ENCODE results near the gene SCUBE1. TPM values are rescaled to one million over a fixed set of nuclear protein-coding genes. Genes with fewer than 3 reads are reported as not detected.

SCUBE1 gene
- total and polyA plus RNA-seq, 10 of the 15 experiments (the other 5 are each of a cell fraction or from before 2014, with no cell fraction given): not detected

DNA sequence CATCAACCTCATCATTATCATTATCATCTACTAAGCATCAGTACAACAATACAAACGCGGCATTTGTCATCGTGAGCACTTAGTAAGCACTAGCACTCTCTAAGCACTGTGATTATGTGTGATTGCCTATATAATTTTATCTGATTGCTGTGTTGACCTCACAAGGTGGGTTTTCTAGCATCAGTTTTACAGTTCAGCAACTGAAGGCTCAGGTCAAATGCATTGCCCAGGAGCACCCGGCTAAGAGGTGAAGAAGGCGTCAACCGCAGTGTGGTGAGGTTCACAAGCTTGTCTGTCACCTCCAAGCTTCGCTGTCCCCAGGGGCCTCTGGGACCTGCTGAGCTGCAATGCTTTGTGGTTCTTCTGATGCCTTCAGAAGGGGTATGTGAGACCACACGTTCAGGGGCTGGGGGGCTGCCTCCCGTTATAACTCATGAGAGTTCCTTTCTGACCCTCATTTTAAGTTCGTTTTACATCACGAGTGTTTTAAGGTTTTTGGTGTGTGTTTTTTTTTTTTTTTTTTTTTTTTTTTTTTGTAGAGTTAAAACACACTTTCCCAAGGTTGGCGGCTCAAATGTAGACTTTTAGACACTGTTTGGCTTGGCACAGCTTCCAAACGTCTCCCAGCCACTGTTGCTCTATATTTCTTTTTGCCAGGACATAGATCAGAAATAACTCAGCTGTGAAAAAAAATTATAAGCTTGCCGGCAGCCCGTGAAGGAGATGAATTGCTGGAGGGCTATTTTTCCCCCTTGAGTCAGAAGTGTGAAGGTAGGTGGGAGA is 33.8 kb upstream of the SCUBE1 start (continued):
- peak; percentile 32; the same call in 1 of the 2 replicates for TF ChIP-seq BACH1 (IDR thresholded peaks at IDR 0.05; ENCODE audit: borderline replicate concordance)

DNA sequence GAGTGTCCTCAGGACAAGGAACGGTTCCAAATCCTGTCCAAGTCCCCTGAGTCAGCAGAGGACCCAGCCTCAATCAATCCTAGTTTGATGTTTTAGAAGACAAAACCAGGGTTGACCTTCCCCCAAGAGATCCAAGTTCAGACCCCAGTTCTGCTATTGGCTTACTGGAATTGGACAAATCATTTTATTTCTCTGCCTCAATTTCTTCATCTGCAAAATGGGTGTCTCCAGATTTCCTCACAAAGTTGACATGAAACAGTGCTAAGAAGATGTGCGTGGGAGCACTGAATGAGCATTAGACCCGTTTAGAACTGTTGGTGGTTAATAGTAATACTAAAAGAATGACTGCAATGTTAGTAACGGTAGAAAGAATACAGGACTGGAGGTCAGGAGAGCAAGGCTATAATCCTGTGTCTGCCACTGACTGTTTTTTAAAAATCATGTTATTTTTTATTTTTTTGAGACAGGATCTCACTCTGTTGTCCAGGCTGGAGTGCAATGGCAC is 32.8 kb upstream of the SCUBE1 start:
- WGBS (ENCODE audit: insufficient coverage, insufficient replicate concordance, low lambda C conversion rate, missing lambda C conversion rate): 34% methylated on average over 4 of the region's 4 CpGs
- Histone ChIP-seq H3K27me3 (replicated peaks in 1 of 2; ENCODE audit: control insufficient read depth in 2 of 2, insufficient read depth in 2 of 2, low read length in 1 of 2) (peaks cover 1 to 2% of the 10 kb centered on the region in 2 experiments; a peak in 1 of 4 replicates), H2AFZ (ENCODE audit: control insufficient read depth, low read depth, low read length) (no peak overlapping the region), H3K9ac (ENCODE audit: control insufficient read depth, insufficient read depth, low read length) (no peak overlapping the region), H3K9me3 (replicated peaks; ENCODE audit: control insufficient read depth, insufficient read depth, low read length) (peaks cover 10% of the 10 kb centered on the region; the same call in 2 of the 3 replicates), H3K4me3 (no peak overlapping the region), H4K20me1 (ENCODE audit: control insufficient read depth, insufficient read depth) (no peaks in the 10 kb centered on the region), H3K36me3 (ENCODE audit: control insufficient read depth in 2 of 2, insufficient read depth in 2 of 2, low read length in 1 of 2) (no peaks in the 10 kb centered on the region), H3K4me1 (ENCODE audit: control insufficient read depth, insufficient read depth, low read length) (peaks cover 23% of the 10 kb centered on the region), H3K79me2 (ENCODE audit: control insufficient read depth, insufficient read depth, low read length) (no peaks in the 10 kb centered on the region), H3K27ac (ENCODE audit: control insufficient read depth, insufficient read depth) (no peak overlapping the region), H3K4me2 (ENCODE audit: control insufficient read depth, insufficient read depth) (no peak overlapping the region)
- SMC1A ChIA-PET (ENCODE audit: uncharacterized antibody, unreplicated experiment): no interaction called here
- RAD21 ChIA-PET (ENCODE audit: unreplicated experiment): interaction anchor here (1.1 kb wide), 1 partner anchor 103 kb away, joined by 3 read pairs; no protein-coding TSS in a partner anchor
- no peak for DNase-seq (ENCODE audit: low read depth, low spot score)
- no TSS peak for BruUV-seq (replicated peaks)
- intact Hi-C loops (cut with micrococcal nuclease; ENCODE audit: unreplicated experiment): no loop called here
- POLR2A ChIA-PET: interaction anchor here (0.6 kb wide), 1 partner anchor 1453 kb away, joined by 7 read pairs; no protein-coding TSS in a partner anchor
- in situ Hi-C loops (cut with MboI): no loop called here
- CTCF ChIA-PET: no interaction called here
- ATAC-seq: no peak
- FAIRE-seq: no peak
- TF ChIP-seq, protein P1, sequence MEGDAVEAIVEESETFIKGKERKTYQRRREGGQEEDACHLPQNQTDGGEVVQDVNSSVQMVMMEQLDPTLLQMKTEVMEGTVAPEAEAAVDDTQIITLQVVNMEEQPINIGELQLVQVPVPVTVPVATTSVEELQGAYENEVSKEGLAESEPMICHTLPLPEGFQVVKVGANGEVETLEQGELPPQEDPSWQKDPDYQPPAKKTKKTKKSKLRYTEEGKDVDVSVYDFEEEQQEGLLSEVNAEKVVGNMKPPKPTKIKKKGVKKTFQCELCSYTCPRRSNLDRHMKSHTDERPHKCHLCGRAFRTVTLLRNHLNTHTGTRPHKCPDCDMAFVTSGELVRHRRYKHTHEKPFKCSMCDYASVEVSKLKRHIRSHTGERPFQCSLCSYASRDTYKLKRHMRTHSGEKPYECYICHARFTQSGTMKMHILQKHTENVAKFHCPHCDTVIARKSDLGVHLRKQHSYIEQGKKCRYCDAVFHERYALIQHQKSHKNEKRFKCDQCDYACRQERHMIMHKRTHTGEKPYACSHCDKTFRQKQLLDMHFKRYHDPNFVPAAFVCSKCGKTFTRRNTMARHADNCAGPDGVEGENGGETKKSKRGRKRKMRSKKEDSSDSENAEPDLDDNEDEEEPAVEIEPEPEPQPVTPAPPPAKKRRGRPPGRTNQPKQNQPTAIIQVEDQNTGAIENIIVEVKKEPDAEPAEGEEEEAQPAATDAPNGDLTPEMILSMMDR (IDR thresholded peaks at IDR 0.05 in 2 of 3, conservative IDR thresholded peaks at IDR 0.05 in 1 of 3; ENCODE audit: control insufficient read depth in 2 of 3, extremely low read depth in 1 of 3, insufficient read depth in 1 of 3, low read depth in 3 of 3, low read length in 3 of 3): no peak
- TF ChIP-seq, protein P2, sequence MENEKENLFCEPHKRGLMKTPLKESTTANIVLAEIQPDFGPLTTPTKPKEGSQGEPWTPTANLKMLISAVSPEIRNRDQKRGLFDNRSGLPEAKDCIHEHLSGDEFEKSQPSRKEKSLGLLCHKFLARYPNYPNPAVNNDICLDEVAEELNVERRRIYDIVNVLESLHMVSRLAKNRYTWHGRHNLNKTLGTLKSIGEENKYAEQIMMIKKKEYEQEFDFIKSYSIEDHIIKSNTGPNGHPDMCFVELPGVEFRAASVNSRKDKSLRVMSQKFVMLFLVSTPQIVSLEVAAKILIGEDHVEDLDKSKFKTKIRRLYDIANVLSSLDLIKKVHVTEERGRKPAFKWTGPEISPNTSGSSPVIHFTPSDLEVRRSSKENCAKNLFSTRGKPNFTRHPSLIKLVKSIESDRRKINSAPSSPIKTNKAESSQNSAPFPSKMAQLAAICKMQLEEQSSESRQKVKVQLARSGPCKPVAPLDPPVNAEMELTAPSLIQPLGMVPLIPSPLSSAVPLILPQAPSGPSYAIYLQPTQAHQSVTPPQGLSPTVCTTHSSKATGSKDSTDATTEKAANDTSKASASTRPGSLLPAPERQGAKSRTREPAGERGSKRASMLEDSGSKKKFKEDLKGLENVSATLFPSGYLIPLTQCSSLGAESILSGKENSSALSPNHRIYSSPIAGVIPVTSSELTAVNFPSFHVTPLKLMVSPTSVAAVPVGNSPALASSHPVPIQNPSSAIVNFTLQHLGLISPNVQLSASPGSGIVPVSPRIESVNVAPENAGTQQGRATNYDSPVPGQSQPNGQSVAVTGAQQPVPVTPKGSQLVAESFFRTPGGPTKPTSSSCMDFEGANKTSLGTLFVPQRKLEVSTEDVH (IDR thresholded peaks at IDR 0.05; ENCODE audit: low read depth, partially characterized antibody): no peak
- TF ChIP-seq YY1 (IDR thresholded peaks at IDR 0.05; ENCODE audit: low read depth, low read length): no peak
- TF ChIP-seq SUPT20H (IDR thresholded peaks at IDR 0.05; ENCODE audit: borderline replicate concordance, control insufficient read depth, low read depth, low read length): no peak
- TF ChIP-seq NFXL1 (IDR thresholded peaks at IDR 0.05; ENCODE audit: borderline replicate concordance): no peak
- no peak for TF ChIP-seq EP300 (IDR thresholded peaks at IDR 0.05; ENCODE audit: borderline replicate concordance in 1 of 2, control insufficient read depth in 1 of 2, low read depth in 2 of 2, low read length in 2 of 2)
- no peak for TF ChIP-seq NR2C2 (IDR thresholded peaks at IDR 0.05; ENCODE audit: borderline replicate concordance, control insufficient read depth, insufficient read length, low read depth)
- no peak for TF ChIP-seq SRF (IDR thresholded peaks at IDR 0.05; ENCODE audit: low read depth in 2 of 2, low read length in 2 of 2)
- TF ChIP-seq CREM (IDR thresholded peaks at IDR 0.05; ENCODE audit: low read depth): no peak
- no peak for TF ChIP-seq WRNIP1 (IDR thresholded peaks at IDR 0.05; ENCODE audit: borderline replicate concordance, low read depth, low read length)
- no peak for TF ChIP-seq RCOR1 (conservative IDR thresholded peaks at IDR 0.05; ENCODE audit: low read depth, low read length)
- TF ChIP-seq EGR1 (IDR thresholded peaks at IDR 0.05; ENCODE audit: borderline replicate concordance in 1 of 2, low read depth in 2 of 2, low read length in 2 of 2): no peak
- TF ChIP-seq SMC3 (IDR thresholded peaks at IDR 0.05; ENCODE audit: borderline replicate concordance, low read length): no peak
- no peak for TF ChIP-seq KAT2A (conservative IDR thresholded peaks at IDR 0.05; ENCODE audit: control insufficient read depth, low read depth, low read length)

Data from GM12878 (cell line).